B cell (primary cell): ENCODE results near the gene FADS1. TPM values are rescaled to one million over a fixed set of nuclear protein-coding genes. Genes with fewer than 3 reads are reported as not detected.

Experiments used
- ATAC-seq: fragments of 200-7000 bp; cut with Tn5 transposase; one replicate; pipeline ENCODE4 v1.10.0; 2021; ENCODE audit warnings: low read depth, mild to moderate bottlenecking, moderate number of reproducible peaks, moderate library complexity
- CTCF ChIA-PET: fragments of 350-600 bp; sonication (Branson Sonifier 250); formaldehyde crosslinking; loops from one replicate; lab custom pipeline; 2021; ENCODE audit warnings: antibody characterized with exemption, inconsistent platforms; lab: Charles Lee
- POLR2A ChIA-PET: fragments of 350-600 bp; sonication (Branson Sonifier 250); formaldehyde crosslinking; loops from one replicate; lab custom pipeline; 2021; ENCODE audit warnings: antibody characterized with exemption; lab: Charles Lee
- DNase-seq: peaks from one replicate; pipeline ENCODE4 v3.0.0; 2013
- H2AFZ ChIP-seq: 2 replicates; pipeline ENCODE4 v1.6.1; 2012; ENCODE audit warnings: mild to moderate bottlenecking, low read depth, low read length; ENCODE audit not compliant: insufficient read depth, poor library complexity, severe bottlenecking
- H3K27ac ChIP-seq, 2 donors: 1 replicate in 1 of 2; 2 replicates in 1 of 2; pipeline ENCODE4 v1.5.1; 2012 to 2013; ENCODE audit warnings: low read length in 2 of 2, mild to moderate bottlenecking in 2 of 2, moderate library complexity in 1 of 2
- H3K27me3 ChIP-seq, 4 experiments: fragments of 200-600 bp in 1 of 4; sonication (generic) in 1 of 4; replicated peaks in 1 of 4; 1 replicate in 2 of 4; 2 replicates in 2 of 4; pipeline versions ENCODE4 v1.6.1 to v1.7.0; 2013 to 2016; ENCODE audit warnings: low read length in 3 of 4, mild to moderate bottlenecking in 2 of 4, mixed read lengths in 1 of 4, moderate library complexity in 1 of 4; ENCODE audit not compliant: insufficient read depth in 4 of 4, control insufficient read depth in 3 of 4; ENCODE audit errors: control extremely low read depth in 1 of 4
- H3K36me3 ChIP-seq, 2 experiments: replicated peaks in 1 of 2; 1 replicate in 1 of 2; 2 replicates in 1 of 2; pipeline versions ENCODE4 v1.6.1 to v1.7.1; 2013; ENCODE audit warnings: low read length in 1 of 2; ENCODE audit not compliant: insufficient read depth in 2 of 2, control insufficient read depth in 1 of 2; ENCODE audit errors: control extremely low read depth in 1 of 2, extremely low read depth in 1 of 2
- H3K4me1 ChIP-seq, 2 donors: fragments of 200-600 bp in 1 of 2; sonication (generic) in 1 of 2; 1 replicate in 1 of 2; 2 replicates in 1 of 2; pipeline versions ENCODE4 v1.5.1 to v1.6.1; 2013 to 2017; ENCODE audit warnings: low read length in 2 of 2; ENCODE audit not compliant: control insufficient read depth in 2 of 2, insufficient read depth in 2 of 2
- H3K4me2 ChIP-seq: replicated peaks from 2 replicates; pipeline ENCODE3; 2012; ENCODE audit warnings: mild to moderate bottlenecking, low read depth, low read length; ENCODE audit not compliant: poor library complexity, severe bottlenecking
- H3K4me3 ChIP-seq, 5 experiments: fragments of 200-600 bp in 1 of 5; sonication (generic) in 1 of 5; 1 replicate in 3 of 5; 2 replicates in 2 of 5; pipeline versions ENCODE4 v1.5.1 to v1.7.0; 2011 to 2016; ENCODE audit warnings: low read length in 4 of 5, mild to moderate bottlenecking in 4 of 5, low read depth in 2 of 5, control low read depth in 1 of 5, moderate library complexity in 1 of 5; ENCODE audit not compliant: insufficient read depth in 1 of 5; ENCODE audit errors: control extremely low read depth in 1 of 5, extremely low read depth in 1 of 5
- H3K79me2 ChIP-seq: fragments of 200-600 bp; sonication (generic); one replicate; pipeline ENCODE4 v1.6.0; 2016; ENCODE audit warnings: low read length; ENCODE audit not compliant: control insufficient read depth, insufficient read depth
- H3K9ac ChIP-seq: fragments of 200-600 bp; sonication (generic); 2 replicates; pipeline ENCODE4 v1.6.1; 2017; ENCODE audit warnings: mild to moderate bottlenecking, low read length, moderate library complexity
- H3K9me3 ChIP-seq, 3 donors: one replicate each; pipeline versions ENCODE4 v1.6.1 to v1.7.1; 2013; ENCODE audit warnings: low read length in 2 of 3; ENCODE audit not compliant: control insufficient read depth in 2 of 3, insufficient read depth in 1 of 3; ENCODE audit errors: control extremely low read depth in 1 of 3
- H4K20me1 ChIP-seq: 2 replicates; pipeline ENCODE4 v1.6.0; 2012; ENCODE audit warnings: mild to moderate bottlenecking, low read length; ENCODE audit not compliant: insufficient read depth, control insufficient read depth, poor library complexity, severe bottlenecking
- H3K27ac Mint-ChIP-seq: one replicate; pipeline ENCODE4 v1.8.0; 2021; ENCODE audit warnings: mixed read lengths
- H3K27me3 Mint-ChIP-seq: one replicate; pipeline ENCODE4 v1.8.0; 2021; ENCODE audit warnings: mixed read lengths
- H3K4me1 Mint-ChIP-seq: one replicate; pipeline ENCODE4 v1.8.0; 2021; ENCODE audit warnings: mixed read lengths
- H3K4me3 Mint-ChIP-seq: one replicate; pipeline ENCODE4 v1.8.0; 2021; ENCODE audit warnings: mixed read lengths
- H3K9me3 Mint-ChIP-seq: one replicate; pipeline ENCODE4 v1.8.0; 2022; ENCODE audit warnings: mixed read lengths; ENCODE audit not compliant: insufficient read depth
- EZH2 ChIP-seq: IDR thresholded peaks from 2 replicates; pipeline ENCODE4 v1.6.1; 2012; ENCODE audit warnings: borderline replicate concordance, low read depth, mild to moderate bottlenecking, moderate library complexity, low read length; ENCODE audit not compliant: insufficient read depth, poor library complexity, severe bottlenecking
- WGBS: methylation state at CpG from one replicate; pipeline ENCODE4 v1.1.5; 2013; ENCODE audit warnings: missing lambda C conversion rate; ENCODE audit not compliant: insufficient coverage; 5-methylcytosine and 5-hydroxymethylcytosine counted together
- intact Hi-C: fragments of 100-400 bp; cut with micrococcal nuclease; formaldehyde crosslinking; loops from one replicate; pipeline ENCODE4 v1.10.0; 2022
- polyA plus RNA-seq: library from polyadenylated mRNA; depleted of rRNA; stranded (reverse); fragments of >200 nt; gene quantifications from 2 replicates; pipeline ENCODE4 v1.2.3, GENCODE V29; 2012
- total RNA-seq, 2 donors: library from RNA; stranded (reverse); fragments of 120-200 nt in 1 of 2; gene quantifications; 1 replicate in 1 of 2; 2 replicates in 1 of 2; pipeline versions ENCODE4 v1.2.3 to v1.2.4, GENCODE V29; 2013 to 2022
- TF ChIP-seq, protein P1 (sequence below): fragments of 200-600 bp; IDR thresholded peaks from one replicate; pipeline ENCODE4 v1.8.0; 2022; ENCODE audit warnings: antibody characterized with exemption, mild to moderate bottlenecking

FADS1 gene
- total and polyA plus RNA-seq, 2 donors (not counting 1 experiment from before 2014, with no cell fraction given) = 0.39 to 15.6 TPM

DNA sequence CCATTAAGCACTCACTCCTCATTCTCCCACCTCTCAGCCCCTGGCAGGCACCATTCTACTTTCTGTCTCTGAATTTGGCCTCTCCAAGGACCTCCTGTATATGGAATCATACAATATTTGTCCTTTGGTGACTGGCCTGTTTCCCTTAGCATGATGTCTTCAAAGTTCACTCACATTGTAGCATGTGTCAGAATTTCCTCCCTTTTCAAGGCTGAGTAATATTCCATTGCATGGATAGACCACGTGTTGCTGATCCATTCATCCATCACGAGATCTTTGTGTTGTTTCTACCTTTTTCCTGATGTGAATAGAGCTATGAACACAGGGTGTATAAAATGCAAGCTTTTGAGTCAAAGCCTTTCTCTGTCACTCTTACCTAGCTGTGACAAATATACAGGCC lies 22.9 kb upstream of the FADS1 start:
- Mint-ChIP-seq H3K27ac (no peak overlapping the region), H3K4me1 (peaks cover 9% of the 10 kb centered on the region)

DNA sequence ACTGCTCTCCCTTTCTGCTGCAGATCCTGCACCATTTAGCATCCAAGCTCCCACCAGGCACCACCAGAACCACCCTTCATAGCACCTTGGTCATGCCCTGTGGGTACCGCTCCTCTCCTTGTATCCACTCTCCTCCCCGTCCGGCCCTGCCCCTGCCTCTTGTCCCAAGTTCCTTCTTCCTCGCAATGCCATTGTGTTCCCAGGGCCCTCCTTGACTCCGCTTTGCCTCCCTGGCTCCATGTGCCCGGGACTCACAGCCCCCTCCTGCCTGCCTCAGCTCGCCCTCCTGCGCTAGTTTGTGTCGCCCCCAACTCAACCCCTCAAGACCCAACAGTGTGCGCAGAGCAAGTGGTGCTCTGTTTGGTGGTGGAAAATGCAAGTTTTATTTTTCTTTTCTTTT lies 22.1 kb upstream of the FADS1 start:
- H3K36me3 ChIP-seq = no peaks in the 10 kb centered on the region
- no peaks in the 10 kb centered on the region for H3K27me3 ChIP-seq
- H3K4me1 Mint-ChIP-seq = peaks cover 17% of the 10 kb centered on the region
- ATAC-seq = no peak
- H2AFZ ChIP-seq = no peak overlapping the region
- no peak overlapping the region for H3K27ac ChIP-seq
- DNase-seq = no peak
- H3K4me3 Mint-ChIP-seq = no peak overlapping the region
- no peak overlapping the region for H3K4me2 ChIP-seq
- peaks cover 0 to 8% (median 0%) of the 10 kb centered on the region in 3 donors for H3K9me3 ChIP-seq
- peaks cover 14 to 18% of the 10 kb centered on the region in 2 donors for H3K4me1 ChIP-seq
- no peaks in the 10 kb centered on the region for H3K27me3 Mint-ChIP-seq
- ChIA-PET CTCF (interaction anchor here (1.0 kb wide), 1 partner anchor 242 kb away, joined by 3 read pairs; no protein-coding TSS in a partner anchor), POLR2A (no interaction called here)
- 96% methylated on average over 4 of the region's 10 CpGs for WGBS
- H3K79me2 ChIP-seq = no peaks in the 10 kb centered on the region
- no peak overlapping the region for H3K27ac Mint-ChIP-seq
- H3K9ac ChIP-seq = no peak overlapping the region
- intact Hi-C loops = no loop called here
- H4K20me1 ChIP-seq = no peaks in the 10 kb centered on the region
- H3K4me3 ChIP-seq = no peak overlapping the region
- H3K9me3 Mint-ChIP-seq = no peaks in the 10 kb centered on the region
- TF ChIP-seq EZH2 = no peak
- TF ChIP-seq, protein P1, sequence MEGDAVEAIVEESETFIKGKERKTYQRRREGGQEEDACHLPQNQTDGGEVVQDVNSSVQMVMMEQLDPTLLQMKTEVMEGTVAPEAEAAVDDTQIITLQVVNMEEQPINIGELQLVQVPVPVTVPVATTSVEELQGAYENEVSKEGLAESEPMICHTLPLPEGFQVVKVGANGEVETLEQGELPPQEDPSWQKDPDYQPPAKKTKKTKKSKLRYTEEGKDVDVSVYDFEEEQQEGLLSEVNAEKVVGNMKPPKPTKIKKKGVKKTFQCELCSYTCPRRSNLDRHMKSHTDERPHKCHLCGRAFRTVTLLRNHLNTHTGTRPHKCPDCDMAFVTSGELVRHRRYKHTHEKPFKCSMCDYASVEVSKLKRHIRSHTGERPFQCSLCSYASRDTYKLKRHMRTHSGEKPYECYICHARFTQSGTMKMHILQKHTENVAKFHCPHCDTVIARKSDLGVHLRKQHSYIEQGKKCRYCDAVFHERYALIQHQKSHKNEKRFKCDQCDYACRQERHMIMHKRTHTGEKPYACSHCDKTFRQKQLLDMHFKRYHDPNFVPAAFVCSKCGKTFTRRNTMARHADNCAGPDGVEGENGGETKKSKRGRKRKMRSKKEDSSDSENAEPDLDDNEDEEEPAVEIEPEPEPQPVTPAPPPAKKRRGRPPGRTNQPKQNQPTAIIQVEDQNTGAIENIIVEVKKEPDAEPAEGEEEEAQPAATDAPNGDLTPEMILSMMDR = no peak

More for the DNA sequence above, 22.9 kb upstream of the FADS1 start:
- ChIA-PET POLR2A (no interaction called here), CTCF (interaction anchor here (1.1 to 1.6 kb wide), 2 partner anchors 30 to 107 kb away, joined by 3 to 6 read pairs; no protein-coding TSS in a partner anchor)
- no peaks in the 10 kb centered on the region for H3K36me3 ChIP-seq
- no peaks in the 10 kb centered on the region for H4K20me1 ChIP-seq
- no peak for DNase-seq
- H3K4me1 ChIP-seq = peaks cover 6 to 10% of the 10 kb centered on the region in 2 donors
- Mint-ChIP-seq H3K9me3 (no peaks in the 10 kb centered on the region), H3K27me3 (no peaks in the 10 kb centered on the region), H3K4me3 (no peak overlapping the region)
- no peak overlapping the region for H3K27ac ChIP-seq
- no peaks in the 10 kb centered on the region for H3K27me3 ChIP-seq
- no peaks in the 10 kb centered on the region for H3K79me2 ChIP-seq
- no peak overlapping the region for H2AFZ ChIP-seq
- TF ChIP-seq EZH2 = no peak
- TF ChIP-seq, protein P1 = no peak
- WGBS = 100% methylated on average over 1 of the region's 2 CpGs
- no peak overlapping the region for H3K4me2 ChIP-seq
- intact Hi-C loops = no loop called here
- peaks cover 0 to 5% (median 0%) of the 10 kb centered on the region in 3 donors for H3K9me3 ChIP-seq
- H3K4me3 ChIP-seq = no peak overlapping the region
- no peak for ATAC-seq
- no peak overlapping the region for H3K9ac ChIP-seq
